K562 treated with DMSO at 1 percent for 48 hours (cell line): Measurements from ENCODE around the gene JSRP1. TPM values are rescaled to one million over a fixed set of nuclear protein-coding genes. Genes with fewer than 3 reads are reported as not detected.

Experiments
- total RNA-seq: library from RNA; unstranded; fragments of 300-600 nt; gene quantifications from 2 replicates; pipeline ENCODE4 v1.2.3, GENCODE V29; 2022; ENCODE audit warnings: low replicate concordance; ENCODE audit errors: extremely low read depth

The JSRP1 gene
- total RNA-seq = not detected in 2 replicates

GRCh38 chr19:2255982-2256685, at the start of gene JSRP1:
Gene JSRP1 (minus strand): TSS chr19:2256417. CDS start chr19:2255314, 1,103 bp downstream.

GRCh38 chr19:2282062-2282861, 26.0 kb upstream of the JSRP1 start, which contains the start of gene PEAK3:
Gene PEAK3 (minus strand): TSS chr19:2282175. CDS start chr19:2280931, 1,244 bp downstream.

GRCh38 chr19:2249010-2249866, 7.0 kb downstream of the JSRP1 start, which contains the start of gene AMH:
Gene AMH (plus strand): TSS chr19:2249323. CDS start chr19:2249333, 10 bp downstream.

GRCh38 chr19:2236314-2237050, 19.7 kb downstream of the JSRP1 start, which contains the start of the genes PLEKHJ1 and SF3A2:
Gene PLEKHJ1 (minus strand): TSS chr19:2236329. CDS start chr19:2236248, 81 bp downstream.
Gene SF3A2 (plus strand): TSS chr19:2236824. CDS start chr19:2243419, 6,595 bp downstream.

Other genes with a start within 250 kb of the JSRP1 start
- gene BTBD2, start 240.7 kb downstream of the JSRP1 start, total RNA-seq = not detected in 2 replicates
- gene MKNK2, start 205.2 kb downstream of the JSRP1 start, total RNA-seq = 245 TPM in 1 of 2 replicates, not detected in the other
- not detected in 2 replicates for gene MOB3A, start 160.1 kb downstream of the JSRP1 start, total RNA-seq
- gene IZUMO4, start 159.5 kb downstream of the JSRP1 start, total RNA-seq = not detected in 2 replicates
- 532 TPM in 1 of 2 replicates, not detected in the other for gene AP3D1, start 104.9 kb downstream of the JSRP1 start, total RNA-seq
- gene DOT1L, start 92.5 kb downstream of the JSRP1 start, total RNA-seq = not detected in 2 replicates
- 447 TPM in 1 of 2 replicates, not detected in the other for gene PLEKHJ1, start 20.1 kb downstream of the JSRP1 start, total RNA-seq
- not detected in 2 replicates for gene SF3A2, start 19.6 kb downstream of the JSRP1 start, total RNA-seq
- gene AMH, start 7.1 kb downstream of the JSRP1 start, total RNA-seq = 225 TPM in 1 of 2 replicates, not detected in the other
- gene PEAK3, start 25.8 kb upstream of the JSRP1 start, total RNA-seq = not detected in 2 replicates
- not detected in 2 replicates for gene LINGO3, start 51.7 kb upstream of the JSRP1 start, total RNA-seq
- not detected in 2 replicates for gene LSM7, start 72.2 kb upstream of the JSRP1 start, total RNA-seq
- not detected in 2 replicates for gene SPPL2B, start 72.3 kb upstream of the JSRP1 start, total RNA-seq
- not detected in 2 replicates for gene TMPRSS9, start 103.8 kb upstream of the JSRP1 start, total RNA-seq
- not detected in 2 replicates for gene TIMM13, start 171.2 kb upstream of the JSRP1 start, total RNA-seq
- not detected in 2 replicates for gene LMNB2, start 200.5 kb upstream of the JSRP1 start, total RNA-seq
- gene GADD45B, start 219.7 kb upstream of the JSRP1 start, total RNA-seq = not detected in 2 replicates